ENCODE results near the gene FAM170A. TPM values are rescaled to one million over a fixed set of nuclear protein-coding genes. Genes with fewer than 3 reads are reported as not detected.

FAM170A gene
- 0.28 TPM for total RNA-seq
- polyA plus RNA-seq (ENCODE audit: insufficient read depth, low read depth, low replicate concordance) = not detected
- long read RNA-seq, donor 1 = 0 reads
- long read RNA-seq, donor 2 = 0 reads
- long read RNA-seq, donor 3 = 0 reads
- long read RNA-seq, donor 4 = 0 reads
- long read RNA-seq, donor 5 = 0 reads
- long read RNA-seq, donor 6 = 0 reads
- long read RNA-seq, donor 7 = 0 reads
- long read RNA-seq, donor 8 = 0 reads
- long read RNA-seq, donor 9 = 0 reads
- long read RNA-seq, donor 10 = 0 reads

- Histone ChIP-seq H3K4me3 (ENCODE audit: low read length in 3 of 3) (no peak within 1 kb of the TSS), H3K9ac (ENCODE audit: low read length in 3 of 3) (no peak within 1 kb of the TSS), H3K4me1 (ENCODE audit: control insufficient read depth in 2 of 3, insufficient read depth in 2 of 3, low read depth in 1 of 3, low read length in 3 of 3) (no peaks in the 10 kb centered on the region), H3K27ac (ENCODE audit: low read depth in 2 of 2, low read length in 2 of 2) (no peak within 1 kb of the TSS), H3K9me3 (ENCODE audit: control insufficient read depth in 2 of 3, insufficient read depth in 1 of 3, low read length in 3 of 3) (no peaks in the 10 kb centered on the region), H3K27me3 (ENCODE audit: control insufficient read depth, insufficient read depth, low read length) (no peaks in the 10 kb centered on the region), H3K36me3 (ENCODE audit: control insufficient read depth in 2 of 3, insufficient read depth in 3 of 3, low read length in 3 of 3) (no peaks in the 10 kb centered on the region)
- no peak for TF ChIP-seq CTCF (IDR thresholded peaks at IDR 0.05; ENCODE audit: borderline replicate concordance, extremely low read depth, insufficient read depth)
- intact Hi-C loops (cut with DNase I) = no loop called here
- FAIRE-seq (no peak), DNase-seq (no peak)
These were observed at the start of gene FAM170A for GRCh38 chr5:119629339-119629738. Gene FAM170A, plus strand, starts transcription at chr5:119629558. Its CDS starts 211 bp downstream, at chr5:119629769.

- Histone ChIP-seq H3K27me3 (ENCODE audit: control insufficient read depth, insufficient read depth, low read length) (no peaks in the 10 kb centered on the region), H3K36me3 (ENCODE audit: control insufficient read depth in 2 of 3, insufficient read depth in 3 of 3, low read length in 3 of 3) (no peaks in the 10 kb centered on the region), H3K4me3 (ENCODE audit: low read length in 3 of 3) (no peak overlapping the region), H3K9ac (ENCODE audit: low read length in 3 of 3) (no peak overlapping the region), H3K9me3 (ENCODE audit: control insufficient read depth in 2 of 3, insufficient read depth in 1 of 3, low read length in 3 of 3) (no peaks in the 10 kb centered on the region), H3K4me1 (ENCODE audit: control insufficient read depth in 2 of 3, insufficient read depth in 2 of 3, low read depth in 1 of 3, low read length in 3 of 3) (no peaks in the 10 kb centered on the region), H3K27ac (ENCODE audit: low read depth in 2 of 2, low read length in 2 of 2) (no peak overlapping the region)
- no peak for FAIRE-seq
- DNase-seq = no peak
- intact Hi-C loops (cut with DNase I) = no loop called here
- no peak for TF ChIP-seq CTCF (IDR thresholded peaks at IDR 0.05; ENCODE audit: borderline replicate concordance, extremely low read depth, insufficient read depth)
These were observed 46.4 kb upstream of the FAM170A start for GRCh38 chr5:119582987-119583386.

- no peak for DNase-seq
- intact Hi-C loops (cut with DNase I) = no loop called here
- Histone ChIP-seq H3K4me1 (ENCODE audit: control insufficient read depth in 2 of 3, insufficient read depth in 2 of 3, low read depth in 1 of 3, low read length in 3 of 3) (no peaks in the 10 kb centered on the region), H3K36me3 (ENCODE audit: control insufficient read depth in 2 of 3, insufficient read depth in 3 of 3, low read length in 3 of 3) (no peaks in the 10 kb centered on the region), H3K27me3 (ENCODE audit: control insufficient read depth, insufficient read depth, low read length) (no peaks in the 10 kb centered on the region), H3K9ac (ENCODE audit: low read length in 3 of 3) (no peak overlapping the region), H3K9me3 (ENCODE audit: control insufficient read depth in 2 of 3, insufficient read depth in 1 of 3, low read length in 3 of 3) (no peaks in the 10 kb centered on the region), H3K4me3 (ENCODE audit: low read length in 3 of 3) (no peak overlapping the region), H3K27ac (ENCODE audit: low read depth in 2 of 2, low read length in 2 of 2) (no peak overlapping the region)
- no peak for FAIRE-seq
- no peak for TF ChIP-seq CTCF (IDR thresholded peaks at IDR 0.05; ENCODE audit: borderline replicate concordance, extremely low read depth, insufficient read depth)
These were observed 45.7 kb upstream of the FAM170A start for GRCh38 chr5:119583684-119584083.

GRCh38 chr5:119596046-119596445 is 33.3 kb upstream of the FAM170A start:
- Histone ChIP-seq H3K27ac (ENCODE audit: low read depth in 2 of 2, low read length in 2 of 2) (no peak overlapping the region), H3K27me3 (ENCODE audit: control insufficient read depth, insufficient read depth, low read length) (no peaks in the 10 kb centered on the region), H3K36me3 (ENCODE audit: control insufficient read depth in 2 of 3, insufficient read depth in 3 of 3, low read length in 3 of 3) (no peaks in the 10 kb centered on the region), H3K9ac (ENCODE audit: low read length in 3 of 3) (no peak overlapping the region), H3K4me1 (ENCODE audit: control insufficient read depth in 2 of 3, insufficient read depth in 2 of 3, low read depth in 1 of 3, low read length in 3 of 3) (no peaks in the 10 kb centered on the region), H3K9me3 (ENCODE audit: control insufficient read depth in 2 of 3, insufficient read depth in 1 of 3, low read length in 3 of 3) (no peaks in the 10 kb centered on the region), H3K4me3 (ENCODE audit: low read length in 3 of 3) (no peak overlapping the region)
- DNase-seq = no peak
- no peak for TF ChIP-seq CTCF (IDR thresholded peaks at IDR 0.05; ENCODE audit: borderline replicate concordance, extremely low read depth, insufficient read depth)
- intact Hi-C loops (cut with DNase I) = no loop called here
- no peak for FAIRE-seq
